ENCODE results near the gene EYS. TPM values are rescaled to one million over a fixed set of nuclear protein-coding genes. Genes with fewer than 3 reads are reported as not detected.
"Not testable (repeated sequence)": the region's sequence is repeated elsewhere in the genome, so short reads cannot be mapped to it uniquely, and the experiment has no call there.

Gene EYS
- total and polyA plus RNA-seq, 2 donors from 2014 or later, result not detected

DNA sequence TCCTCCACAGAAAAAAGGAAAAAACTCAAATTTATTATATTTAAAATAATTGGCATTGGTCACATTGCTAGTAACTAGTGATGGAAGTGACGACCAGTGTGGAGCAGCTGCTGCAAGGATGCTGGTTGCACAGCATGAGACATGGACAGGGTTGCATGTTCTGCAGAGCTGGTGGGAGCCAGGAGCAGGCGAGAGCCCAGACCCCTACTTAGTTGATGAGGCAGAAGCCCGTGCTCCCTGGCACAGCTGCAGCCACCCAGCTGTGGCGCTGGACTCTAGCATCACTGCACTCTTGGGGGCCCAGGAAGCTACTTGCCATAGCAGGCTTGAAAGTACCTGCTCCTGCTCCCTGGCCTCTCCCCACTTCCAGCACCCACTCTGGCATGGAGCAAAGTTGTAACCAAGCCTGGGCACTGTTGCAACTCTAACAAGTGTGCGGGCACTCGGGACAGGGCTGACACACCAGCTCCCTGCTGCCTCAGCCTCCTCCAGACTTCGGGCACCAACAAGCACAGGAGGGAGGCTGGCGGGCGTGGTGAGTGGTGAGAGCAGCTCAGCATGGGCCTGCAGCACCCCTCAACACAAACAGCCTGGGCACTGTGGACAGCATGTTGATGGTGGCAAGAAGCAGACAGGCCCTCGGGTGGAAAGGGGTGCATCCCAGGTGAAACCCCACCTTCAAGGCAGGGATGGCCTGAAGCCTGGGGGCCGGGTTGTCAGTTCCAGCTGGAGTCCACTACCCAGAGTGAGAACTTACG lies 69.6 kb downstream of the EYS start:
- H3K9me3 ChIP-seq (ENCODE audit: control insufficient read depth in 2 of 3, insufficient read depth in 1 of 3, low read length in 3 of 3), result no peaks in the 10 kb centered on the region
- FAIRE-seq, result no peak
- no peaks in the 10 kb centered on the region for H3K27me3 ChIP-seq (ENCODE audit: control insufficient read depth, insufficient read depth, low read length)
- H3K4me1 ChIP-seq (ENCODE audit: control insufficient read depth in 2 of 3, insufficient read depth in 2 of 3, low read depth in 1 of 3, low read length in 3 of 3), result no peaks in the 10 kb centered on the region
- TF ChIP-seq, protein P1, sequence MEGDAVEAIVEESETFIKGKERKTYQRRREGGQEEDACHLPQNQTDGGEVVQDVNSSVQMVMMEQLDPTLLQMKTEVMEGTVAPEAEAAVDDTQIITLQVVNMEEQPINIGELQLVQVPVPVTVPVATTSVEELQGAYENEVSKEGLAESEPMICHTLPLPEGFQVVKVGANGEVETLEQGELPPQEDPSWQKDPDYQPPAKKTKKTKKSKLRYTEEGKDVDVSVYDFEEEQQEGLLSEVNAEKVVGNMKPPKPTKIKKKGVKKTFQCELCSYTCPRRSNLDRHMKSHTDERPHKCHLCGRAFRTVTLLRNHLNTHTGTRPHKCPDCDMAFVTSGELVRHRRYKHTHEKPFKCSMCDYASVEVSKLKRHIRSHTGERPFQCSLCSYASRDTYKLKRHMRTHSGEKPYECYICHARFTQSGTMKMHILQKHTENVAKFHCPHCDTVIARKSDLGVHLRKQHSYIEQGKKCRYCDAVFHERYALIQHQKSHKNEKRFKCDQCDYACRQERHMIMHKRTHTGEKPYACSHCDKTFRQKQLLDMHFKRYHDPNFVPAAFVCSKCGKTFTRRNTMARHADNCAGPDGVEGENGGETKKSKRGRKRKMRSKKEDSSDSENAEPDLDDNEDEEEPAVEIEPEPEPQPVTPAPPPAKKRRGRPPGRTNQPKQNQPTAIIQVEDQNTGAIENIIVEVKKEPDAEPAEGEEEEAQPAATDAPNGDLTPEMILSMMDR (IDR thresholded peaks at IDR 0.05; ENCODE audit: borderline replicate concordance, extremely low read depth, insufficient read depth), result no peak
- no peaks in the 10 kb centered on the region for H3K36me3 ChIP-seq (ENCODE audit: control insufficient read depth in 2 of 3, insufficient read depth in 3 of 3, low read length in 3 of 3)
- no peak overlapping the region for H3K9ac ChIP-seq (ENCODE audit: low read length in 3 of 3)
- DNase-seq, result peak in 1 of 5 donors; percentile 59
- intact Hi-C loops (cut with DNase I), result no loop called here
- H3K27ac ChIP-seq (ENCODE audit: low read depth in 2 of 2, low read length in 2 of 2), result no peak overlapping the region
- H3K4me3 ChIP-seq (ENCODE audit: low read length in 3 of 3), result no peak overlapping the region

DNA sequence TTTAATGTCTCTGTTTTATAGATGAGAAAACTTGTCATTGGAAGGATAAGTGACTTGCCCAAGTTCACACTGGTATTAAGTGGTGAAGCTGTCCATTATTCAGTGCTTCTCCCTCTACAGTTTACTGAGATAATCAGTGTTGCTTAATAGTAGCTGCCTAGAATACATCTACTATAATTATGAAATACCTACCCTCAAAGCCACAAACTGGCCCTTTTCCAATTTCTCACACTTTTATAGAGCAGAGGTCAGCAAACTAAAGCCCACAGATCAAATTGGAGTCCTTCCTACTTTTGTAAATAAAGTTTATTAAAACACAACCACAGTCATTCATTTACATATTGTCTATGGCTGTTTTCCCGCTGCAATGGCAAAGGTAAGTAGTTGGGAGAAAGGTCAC lies 73.5 kb downstream of the EYS start:
- no peak overlapping the region for H3K9ac ChIP-seq (ENCODE audit: low read length in 3 of 3)
- no peak for DNase-seq
- no peak for FAIRE-seq
- H3K4me1 ChIP-seq (ENCODE audit: control insufficient read depth in 2 of 3, insufficient read depth in 2 of 3, low read depth in 1 of 3, low read length in 3 of 3), result no peaks in the 10 kb centered on the region
- H3K27ac ChIP-seq (ENCODE audit: low read depth in 2 of 2, low read length in 2 of 2), result no peak overlapping the region
- H3K4me3 ChIP-seq (ENCODE audit: low read length in 3 of 3), result no peak overlapping the region
- H3K36me3 ChIP-seq (ENCODE audit: control insufficient read depth in 2 of 3, insufficient read depth in 3 of 3, low read length in 3 of 3), result no peaks in the 10 kb centered on the region
- TF ChIP-seq, protein P1 (IDR thresholded peaks at IDR 0.05; ENCODE audit: borderline replicate concordance, extremely low read depth, insufficient read depth), result no peak
- no peaks in the 10 kb centered on the region for H3K9me3 ChIP-seq (ENCODE audit: control insufficient read depth in 2 of 3, insufficient read depth in 1 of 3, low read length in 3 of 3)
- no peaks in the 10 kb centered on the region for H3K27me3 ChIP-seq (ENCODE audit: control insufficient read depth, insufficient read depth, low read length)
- intact Hi-C loops (cut with DNase I), result no loop called here

DNA sequence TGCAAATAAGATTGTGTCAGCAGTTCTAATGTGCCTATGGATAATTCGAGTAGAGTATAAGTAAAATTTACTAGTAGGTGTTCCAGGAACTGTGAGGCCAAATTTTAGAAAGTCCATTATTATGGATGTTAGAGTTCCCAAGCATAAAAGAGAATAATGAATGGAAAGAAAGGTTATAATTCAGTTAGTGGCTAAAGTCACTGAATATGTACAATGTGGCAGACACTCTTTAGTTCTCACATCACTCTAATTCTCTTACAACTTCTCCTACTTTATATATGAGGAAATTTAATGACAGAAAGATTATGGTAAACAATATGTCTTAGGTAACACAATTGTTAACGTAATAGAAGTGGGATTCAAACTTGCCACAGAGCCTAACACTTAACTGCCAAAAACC lies 75.3 kb downstream of the EYS start:
- no peaks in the 10 kb centered on the region for H3K4me1 ChIP-seq (ENCODE audit: control insufficient read depth in 2 of 3, insufficient read depth in 2 of 3, low read depth in 1 of 3, low read length in 3 of 3)
- FAIRE-seq, result no peak
- H3K36me3 ChIP-seq (ENCODE audit: control insufficient read depth in 2 of 3, insufficient read depth in 3 of 3, low read length in 3 of 3), result no peaks in the 10 kb centered on the region
- intact Hi-C loops (cut with DNase I), result no loop called here
- H3K4me3 ChIP-seq (ENCODE audit: low read length in 3 of 3), result no peak overlapping the region
- no peaks in the 10 kb centered on the region for H3K9me3 ChIP-seq (ENCODE audit: control insufficient read depth in 2 of 3, insufficient read depth in 1 of 3, low read length in 3 of 3)
- TF ChIP-seq, protein P1 (IDR thresholded peaks at IDR 0.05; ENCODE audit: borderline replicate concordance, extremely low read depth, insufficient read depth), result no peak
- H3K27me3 ChIP-seq (ENCODE audit: control insufficient read depth, insufficient read depth, low read length), result no peaks in the 10 kb centered on the region
- H3K27ac ChIP-seq (ENCODE audit: low read depth in 2 of 2, low read length in 2 of 2), result no peak overlapping the region
- DNase-seq, result no peak
- H3K9ac ChIP-seq (ENCODE audit: low read length in 3 of 3), result no peak overlapping the region

DNA sequence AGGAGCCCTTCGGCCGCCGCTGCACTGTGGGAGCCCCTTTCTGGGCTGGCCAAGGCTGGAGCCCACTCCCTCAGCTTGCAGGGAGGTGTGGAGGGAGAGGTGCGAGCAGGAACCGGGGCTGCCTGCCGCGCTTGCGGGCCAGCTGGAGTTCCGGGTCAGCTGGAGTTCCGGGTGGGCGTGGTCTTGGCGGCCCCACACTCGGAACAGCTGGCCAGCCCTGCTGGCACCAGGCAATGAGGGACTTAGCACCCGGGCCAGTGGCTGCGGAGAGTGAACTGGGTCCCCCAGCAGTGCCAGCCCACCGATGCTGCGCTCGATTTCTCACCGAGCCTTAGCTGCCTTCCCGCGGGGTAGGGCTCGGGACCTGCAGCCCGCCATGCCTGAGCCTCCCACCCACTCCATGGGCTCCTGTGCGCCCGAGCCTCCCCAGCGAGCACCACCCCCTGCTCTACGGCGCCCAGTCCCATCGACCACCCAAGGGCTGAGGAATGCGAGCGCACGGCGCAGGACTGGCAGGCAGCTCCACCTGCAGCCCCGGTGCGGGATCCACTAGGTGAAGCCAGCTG lies 79.5 kb downstream of the EYS start:
- DNase-seq, result peak in 1 of 5 donors; percentile 59
- FAIRE-seq, result not testable (repeated sequence)

More for the DNA sequence above, 79.5 kb downstream of the EYS start:
- H3K4me3 ChIP-seq (ENCODE audit: low read length in 3 of 3); intact Hi-C loops (cut with DNase I); H3K9ac ChIP-seq (ENCODE audit: low read length in 3 of 3); H3K27me3 ChIP-seq (ENCODE audit: control insufficient read depth, insufficient read depth, low read length); H3K9me3 ChIP-seq (ENCODE audit: control insufficient read depth in 2 of 3, insufficient read depth in 1 of 3, low read length in 3 of 3); H3K4me1 ChIP-seq (ENCODE audit: control insufficient read depth in 2 of 3, insufficient read depth in 2 of 3, low read depth in 1 of 3, low read length in 3 of 3); H3K36me3 ChIP-seq (ENCODE audit: control insufficient read depth in 2 of 3, insufficient read depth in 3 of 3, low read length in 3 of 3); H3K27ac ChIP-seq (ENCODE audit: low read depth in 2 of 2, low read length in 2 of 2): not testable (repeated sequence)

Data from kidney (tissue), 14 donors.